Measurements from ENCODE around the gene GBX1. TPM values are rescaled to one million over a fixed set of nuclear protein-coding genes. Genes with fewer than 3 reads are reported as not detected.

The GBX1 gene
- total and polyA plus RNA-seq, 2 donors (not counting 1 experiment from before 2014, with no cell fraction given), result not detected

DNA sequence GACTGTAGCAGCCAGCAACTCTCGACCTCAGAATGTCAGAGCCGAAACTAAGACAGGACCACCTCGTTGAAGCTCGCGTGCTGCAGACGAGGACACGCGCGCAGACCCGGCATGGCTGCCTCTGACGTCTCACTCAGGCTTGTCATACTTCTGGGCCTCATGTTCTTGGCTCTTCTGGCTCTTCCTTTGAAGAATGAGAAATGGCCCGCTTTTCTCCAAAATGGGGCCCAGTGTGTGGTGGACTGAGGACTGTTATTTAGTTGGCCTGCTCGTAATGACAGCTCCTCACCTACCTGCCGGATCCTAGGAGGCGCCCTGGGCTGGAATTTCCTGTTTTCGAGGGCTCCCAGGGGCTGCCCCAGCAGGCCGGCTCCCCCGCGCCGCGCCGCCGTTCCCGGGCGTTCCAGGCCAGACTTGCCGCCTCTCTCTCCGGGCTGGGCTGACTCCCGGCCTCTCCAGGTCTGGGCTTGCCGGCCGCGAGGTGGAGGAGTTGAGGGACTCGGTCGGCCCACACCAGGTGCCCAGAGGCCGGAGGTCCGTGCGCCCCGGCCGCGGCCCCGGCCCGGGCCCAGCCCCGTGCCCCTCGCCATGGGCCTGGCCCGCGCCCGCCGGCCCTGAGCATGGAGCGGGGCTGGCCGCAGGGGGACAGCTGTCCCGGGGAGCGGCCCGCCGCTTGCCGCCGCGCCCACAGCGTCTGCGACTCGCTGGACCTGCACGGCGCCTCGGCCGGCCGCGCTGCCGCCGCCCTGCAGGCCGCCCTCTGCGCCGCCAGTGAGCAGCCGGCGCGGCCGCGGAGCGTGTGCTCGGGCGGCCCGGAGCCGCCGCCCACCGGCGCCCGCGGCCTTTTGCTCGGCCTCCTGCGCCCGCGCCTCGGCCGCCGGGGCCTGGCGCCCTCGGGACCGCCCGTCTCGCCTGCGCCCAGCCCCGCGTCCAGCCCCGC, 53.1 kb downstream of the GBX1 start:
- Histone ChIP-seq H3K4me2 (ENCODE audit: extremely low read depth, insufficient read depth, low read length) (peak overlapping the region; percentile 40), H3K4me3 (replicated peaks in 1 of 4; ENCODE audit: control extremely low read depth in 1 of 4, insufficient read depth in 1 of 4, low read depth in 3 of 4, low read length in 4 of 4) (no peak overlapping the region), H3K9ac (ENCODE audit: insufficient read depth, low read length) (peak overlapping the region; percentile 7)

DNA sequence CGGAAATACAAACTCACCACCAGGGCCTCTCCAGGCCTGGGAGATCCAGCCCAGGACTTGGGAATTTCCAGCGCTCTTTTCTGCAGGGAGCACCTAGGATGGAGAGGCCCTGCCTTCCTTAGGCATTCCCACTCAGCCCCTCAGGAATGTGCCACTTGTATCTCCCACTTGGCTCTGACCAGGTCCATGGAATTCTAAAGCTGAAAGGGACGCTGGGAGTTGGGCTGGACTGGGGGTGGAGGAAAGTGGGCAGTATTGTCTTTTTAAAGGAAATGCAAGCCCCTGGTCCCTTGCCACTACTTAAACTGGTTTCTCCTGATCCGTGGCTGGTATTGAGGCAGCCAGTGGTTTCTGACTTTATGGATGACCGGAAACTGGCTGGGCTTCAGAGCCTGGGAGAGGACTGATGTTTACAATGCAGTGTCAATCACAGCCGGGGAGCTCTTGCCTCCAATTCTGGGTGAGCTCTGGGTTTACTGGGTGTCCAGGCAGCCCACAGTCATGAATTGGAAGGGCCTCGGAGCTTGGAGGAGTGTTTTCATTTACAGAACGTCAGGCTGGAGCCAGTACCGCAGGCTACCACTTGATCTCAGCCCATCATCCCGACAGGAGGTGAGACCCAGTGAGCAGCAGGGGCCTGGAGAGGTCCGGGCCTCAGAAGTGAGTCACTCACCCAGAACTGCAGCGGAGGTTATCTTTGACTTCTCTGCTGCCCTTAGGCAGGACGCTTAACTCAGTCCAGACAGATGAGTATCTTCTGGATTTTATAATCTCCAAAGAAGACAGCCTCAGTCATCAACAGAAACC, 53.9 kb downstream of the GBX1 start:
- H3K36me3 ChIP-seq (ENCODE audit: control insufficient read depth, insufficient read depth, low read length), result peaks cover 2% of the 10 kb centered on the region
- H3K9me3 ChIP-seq (ENCODE audit: control insufficient read depth, insufficient read depth, low read depth, low read length), result no peaks in the 10 kb centered on the region
- H3K27ac ChIP-seq (ENCODE audit: insufficient read depth, low read length), result peak overlapping the region; percentile 59
- no peak overlapping the region for H2AFZ ChIP-seq (ENCODE audit: low read length)
- peaks cover 19% of the 10 kb centered on the region for H3K4me1 ChIP-seq (ENCODE audit: control insufficient read depth, extremely low read depth, insufficient read depth, low read length)
- H3K4me3 ChIP-seq (replicated peaks in 1 of 4; ENCODE audit: control extremely low read depth in 1 of 4, insufficient read depth in 1 of 4, low read depth in 3 of 4, low read length in 4 of 4), result no peak overlapping the region
- H3K27me3 ChIP-seq (ENCODE audit: control insufficient read depth, insufficient read depth, low read length), result no peaks in the 10 kb centered on the region
- H3K9ac ChIP-seq (ENCODE audit: insufficient read depth, low read length), result no peak overlapping the region
- peak overlapping the region; percentile 40 for H3K4me2 ChIP-seq (ENCODE audit: extremely low read depth, insufficient read depth, low read length)
- peak; percentile 48 to 98 for DNase-seq (ENCODE audit: low read depth in 2 of 2)
- TF ChIP-seq EZH2 (IDR thresholded peaks at IDR 0.05; ENCODE audit: low read length, missing control alignments), result no peak
- TF ChIP-seq, protein P1, sequence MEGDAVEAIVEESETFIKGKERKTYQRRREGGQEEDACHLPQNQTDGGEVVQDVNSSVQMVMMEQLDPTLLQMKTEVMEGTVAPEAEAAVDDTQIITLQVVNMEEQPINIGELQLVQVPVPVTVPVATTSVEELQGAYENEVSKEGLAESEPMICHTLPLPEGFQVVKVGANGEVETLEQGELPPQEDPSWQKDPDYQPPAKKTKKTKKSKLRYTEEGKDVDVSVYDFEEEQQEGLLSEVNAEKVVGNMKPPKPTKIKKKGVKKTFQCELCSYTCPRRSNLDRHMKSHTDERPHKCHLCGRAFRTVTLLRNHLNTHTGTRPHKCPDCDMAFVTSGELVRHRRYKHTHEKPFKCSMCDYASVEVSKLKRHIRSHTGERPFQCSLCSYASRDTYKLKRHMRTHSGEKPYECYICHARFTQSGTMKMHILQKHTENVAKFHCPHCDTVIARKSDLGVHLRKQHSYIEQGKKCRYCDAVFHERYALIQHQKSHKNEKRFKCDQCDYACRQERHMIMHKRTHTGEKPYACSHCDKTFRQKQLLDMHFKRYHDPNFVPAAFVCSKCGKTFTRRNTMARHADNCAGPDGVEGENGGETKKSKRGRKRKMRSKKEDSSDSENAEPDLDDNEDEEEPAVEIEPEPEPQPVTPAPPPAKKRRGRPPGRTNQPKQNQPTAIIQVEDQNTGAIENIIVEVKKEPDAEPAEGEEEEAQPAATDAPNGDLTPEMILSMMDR (conservative IDR thresholded peaks at IDR 0.05 in 1 of 2, IDR thresholded peaks at IDR 0.05 in 1 of 2; ENCODE audit: low read depth in 1 of 2, low read length in 2 of 2), result no peak
- H3K79me2 ChIP-seq (ENCODE audit: control insufficient read depth, insufficient read depth, low read length), result peaks cover 25% of the 10 kb centered on the region
- H4K20me1 ChIP-seq (ENCODE audit: control insufficient read depth, extremely low read depth, insufficient read depth, low read length), result no peaks in the 10 kb centered on the region

More for the DNA sequence above, 53.1 kb downstream of the GBX1 start:
- Histone ChIP-seq H3K9me3 (ENCODE audit: control insufficient read depth, insufficient read depth, low read depth, low read length) (no peaks in the 10 kb centered on the region), H3K27ac (ENCODE audit: insufficient read depth, low read length) (peak overlapping the region; percentile 59), H3K36me3 (ENCODE audit: control insufficient read depth, insufficient read depth, low read length) (peaks cover 8% of the 10 kb centered on the region), H4K20me1 (ENCODE audit: control insufficient read depth, extremely low read depth, insufficient read depth, low read length) (no peaks in the 10 kb centered on the region), H3K79me2 (ENCODE audit: control insufficient read depth, insufficient read depth, low read length) (peaks cover 25% of the 10 kb centered on the region), H2AFZ (ENCODE audit: low read length) (no peak overlapping the region), H3K27me3 (ENCODE audit: control insufficient read depth, insufficient read depth, low read length) (no peaks in the 10 kb centered on the region), H3K4me1 (ENCODE audit: control insufficient read depth, extremely low read depth, insufficient read depth, low read length) (peaks cover 16% of the 10 kb centered on the region)
- peak; percentile 12 to 44 for DNase-seq (ENCODE audit: low read depth in 2 of 2)
- TF ChIP-seq, protein P1 (conservative IDR thresholded peaks at IDR 0.05 in 1 of 2, IDR thresholded peaks at IDR 0.05 in 1 of 2; ENCODE audit: low read depth in 1 of 2, low read length in 2 of 2), result no peak
- TF ChIP-seq EZH2 (IDR thresholded peaks at IDR 0.05; ENCODE audit: low read length, missing control alignments), result no peak

All from fibroblast of lung (primary cell).